Esophagus muscularis mucosa (tissue), 4 donors: ENCODE data around the gene BORCS5. TPM values are rescaled to one million over a fixed set of nuclear protein-coding genes. Genes with fewer than 3 reads are reported as not detected.
A peak's percentile ranks its signal among the peaks of the same experiment; 100 is the strongest.

Experiments
- DNase-seq: peaks from one replicate; pipeline ENCODE4 v3.0.0-alpha.2; 2017; ENCODE audit errors: extremely low spot score
- H3K27ac ChIP-seq, 4 donors: fragments of 200-600 bp; sonication (generic); replicated peaks in 1 of 4; 1 replicate in 3 of 4; 2 replicates in 1 of 4; pipeline ENCODE4 v1.5.1; 2016 to 2019; ENCODE audit warnings: mild to moderate bottlenecking in 1 of 4
- H3K27me3 ChIP-seq, 4 donors: fragments of 200-600 bp; sonication (generic); one replicate each; pipeline versions ENCODE4 v1.5.1 to v1.6.0; 2016 to 2019
- H3K36me3 ChIP-seq, 4 donors: fragments of 200-600 bp; sonication (generic); one replicate each; pipeline ENCODE4 v1.5.1; 2016 to 2019
- H3K4me1 ChIP-seq, 4 donors: fragments of 200-600 bp; sonication (generic); one replicate each; pipeline ENCODE4 v1.5.1; 2016 to 2019
- H3K4me3 ChIP-seq, 4 donors: fragments of 200-600 bp; sonication (generic); 1 replicate in 2 of 4; 2 replicates in 2 of 4; pipeline ENCODE4 v1.5.1; 2016 to 2019; ENCODE audit warnings: mild to moderate bottlenecking in 4 of 4, moderate library complexity in 1 of 4
- H3K9me3 ChIP-seq, 4 donors: fragments of 200-600 bp; sonication (generic); 1 replicate in 3 of 4; 2 replicates in 1 of 4; pipeline ENCODE4 v1.5.1; 2016 to 2019
- CTCF ChIP-seq, 3 experiments: fragments of 200-600 bp in 2 of 3; fragments of 450-650 bp in 1 of 3; sonication (generic) in 2 of 3; IDR thresholded peaks; one replicate each; pipeline ENCODE4 v1.5.1; 2017 to 2019; ENCODE audit warnings: antibody characterized with exemption in 3 of 3, mild to moderate bottlenecking in 2 of 3, moderate library complexity in 1 of 3
- EP300 ChIP-seq: sonication (generic); formaldehyde crosslinking; IDR thresholded peaks from one replicate; pipeline ENCODE4 v1.6.1; 2017; ENCODE audit warnings: antibody characterized with exemption
- POLR2A ChIP-seq: fragments of 450-650 bp; IDR thresholded peaks from one replicate; pipeline ENCODE4 v1.6.1; 2017; ENCODE audit warnings: antibody characterized with exemption, moderate library complexity, mild to moderate bottlenecking, low read depth
- POLR2AphosphoS5 ChIP-seq, 2 donors: sonication (generic); formaldehyde crosslinking; IDR thresholded peaks; one replicate each; pipeline ENCODE4 v1.6.1; 2017; ENCODE audit warnings: antibody characterized with exemption in 2 of 2
- WGBS: methylation state at CpG from one replicate; pipeline ENCODE4 v1.1.5; 2018; 5-methylcytosine and 5-hydroxymethylcytosine counted together
- intact Hi-C: fragments of 100-400 bp; cut with DNase I; formaldehyde crosslinking; loops from one replicate; pipeline ENCODE4 v1.15.1; 2023
- total RNA-seq, 4 donors: library from RNA; depleted of rRNA; stranded (reverse); fragments of >200 nt; gene quantifications; one replicate each; pipeline versions ENCODE4 v1.1.0 to v1.2.1, GENCODE V29; 2016

BORCS5 gene
- total RNA-seq, 4 donors from 2014 or later = 16.5 to 25.0 (median 19.0) TPM

GRCh38 chr12:12323591-12323990 lies 33.3 kb upstream of the BORCS5 start:
- DNase-seq = no peak
- Histone ChIP-seq H3K27ac (no peak overlapping the region), H3K36me3 (no peaks in the 10 kb centered on the region), H3K4me3 (no peak overlapping the region), H3K27me3 (no peaks in the 10 kb centered on the region), H3K4me1 (peaks cover 0 to 14% (median 5%) of the 10 kb centered on the region in 4 donors), H3K9me3 (no peaks in the 10 kb centered on the region)
- intact Hi-C loops = no loop called here
- TF ChIP-seq EP300 = no peak
- TF ChIP-seq POLR2A = no peak
- TF ChIP-seq CTCF (IDR thresholded peaks at IDR 0.05) = no peak
- TF ChIP-seq POLR2AphosphoS5 (IDR thresholded peaks at IDR 0.05) = no peak
- WGBS = 80% methylated on average over 9 of the region's 9 CpGs

- intact Hi-C loops = loop anchor here (5.0 kb wide), 2 partner anchors 59 to 244 kb away; partner anchors contain the start of gene LRP6
- Histone ChIP-seq H3K27ac (no peak overlapping the region), H3K36me3 (peaks cover 9 to 14% (median 11%) of the 10 kb centered on the region in 4 donors), H3K27me3 (no peaks in the 10 kb centered on the region), H3K4me1 (peaks cover 0 to 5% (median 2%) of the 10 kb centered on the region in 4 donors), H3K4me3 (no peak overlapping the region), H3K9me3 (no peaks in the 10 kb centered on the region)
- DNase-seq = no peak
- TF ChIP-seq POLR2AphosphoS5 (IDR thresholded peaks at IDR 0.05) = no peak
- TF ChIP-seq POLR2A = no peak
- no peak for TF ChIP-seq EP300
- no peak for TF ChIP-seq CTCF (IDR thresholded peaks at IDR 0.05)
- 91% methylated on average over 3 of the region's 3 CpGs for WGBS
Measured at GRCh38 chr12:12326262-12326661, 30.6 kb upstream of the BORCS5 start.

- peaks cover 0 to 5% (median 2%) of the 10 kb centered on the region in 4 donors for H3K4me1 ChIP-seq
- H3K4me3 ChIP-seq = no peak overlapping the region
- no peak for DNase-seq
- no peak overlapping the region for H3K27ac ChIP-seq
- H3K9me3 ChIP-seq = no peaks in the 10 kb centered on the region
- peaks cover 9 to 14% (median 11%) of the 10 kb centered on the region in 4 donors for H3K36me3 ChIP-seq
- peak; percentile 58 to 70 (median 59) for TF ChIP-seq CTCF (IDR thresholded peaks at IDR 0.05)
- no peak for TF ChIP-seq POLR2A
- WGBS = 9% methylated on average over 1 of the region's 1 CpG
- intact Hi-C loops = loop anchor here (5.0 kb wide), 2 partner anchors 61 to 246 kb away; partner anchors contain the start of gene LRP6
- no peaks in the 10 kb centered on the region for H3K27me3 ChIP-seq
Measured at GRCh38 chr12:12327802-12328201, 29.1 kb upstream of the BORCS5 start.

GRCh38 chr12:12331244-12331771 lies 25.6 kb upstream of the BORCS5 start:
- intact Hi-C loops = no loop called here
- TF ChIP-seq EP300 = no peak
- TF ChIP-seq CTCF (IDR thresholded peaks at IDR 0.05) = no peak
- TF ChIP-seq POLR2AphosphoS5 (IDR thresholded peaks at IDR 0.05) = no peak
- no peak for TF ChIP-seq POLR2A
- 84% methylated on average over 7 of the region's 7 CpGs for WGBS

GRCh38 chr12:12331896-12332295 lies 25.0 kb upstream of the BORCS5 start:
- TF ChIP-seq CTCF (IDR thresholded peaks at IDR 0.05) = no peak
- no peak for TF ChIP-seq POLR2AphosphoS5 (IDR thresholded peaks at IDR 0.05)
- no peak for TF ChIP-seq EP300
- TF ChIP-seq POLR2A = no peak
- WGBS = 88% methylated on average over 1 of the region's 1 CpG

More at GRCh38 chr12:12331244-12331771, 25.6 kb upstream of the BORCS5 start:
- H3K4me1 ChIP-seq = peaks cover 10 to 23% (median 18%) of the 10 kb centered on the region in 4 donors
- peaks cover 10 to 26% (median 16%) of the 10 kb centered on the region in 4 donors for H3K36me3 ChIP-seq
- H3K4me3 ChIP-seq = no peak overlapping the region
- no peaks in the 10 kb centered on the region for H3K27me3 ChIP-seq
- no peaks in the 10 kb centered on the region for H3K9me3 ChIP-seq
- no peak for DNase-seq
- no peak overlapping the region for H3K27ac ChIP-seq

More at GRCh38 chr12:12331896-12332295, 25.0 kb upstream of the BORCS5 start:
- peaks cover 10 to 32% (median 16%) of the 10 kb centered on the region in 4 donors for H3K36me3 ChIP-seq
- no peak overlapping the region for H3K4me3 ChIP-seq
- no peak overlapping the region for H3K27ac ChIP-seq
- H3K9me3 ChIP-seq = no peaks in the 10 kb centered on the region
- H3K4me1 ChIP-seq = peaks cover 13 to 23% (median 18%) of the 10 kb centered on the region in 4 donors
- DNase-seq = no peak
- H3K27me3 ChIP-seq = no peaks in the 10 kb centered on the region
- intact Hi-C loops = no loop called here
